ENCODE data around the gene CFAP74.

The CFAP74 gene

GRCh38 chr1:1895456-1896336 is 107.9 kb downstream of the CFAP74 start:
- H3K27ac ChIP-seq (ENCODE audit: low read depth, low read length) = no peak overlapping the region
- H3K36me3 ChIP-seq (ENCODE audit: control insufficient read depth in 1 of 2, insufficient read depth in 2 of 2, low read length in 2 of 2) = no peaks in the 10 kb centered on the region
- peaks cover 3% of the 10 kb centered on the region for H3K9me3 ChIP-seq (ENCODE audit: insufficient read depth, low read depth, low read length)
- H3K4ac ChIP-seq (ENCODE audit: low read depth, low read length) = no peak overlapping the region
- H3K4me1 ChIP-seq (ENCODE audit: control insufficient read depth in 1 of 2, insufficient read depth in 2 of 2, low read length in 2 of 2) = peaks cover 6 to 17% of the 10 kb centered on the region in 2 experiments
- WGBS (ENCODE audit: extremely low coverage, insufficient coverage, insufficient read length) = no CpG with 5 or more reads among the region's 14 CpGs
- DNase-seq = no peak
- H2BK120ac ChIP-seq (ENCODE audit: insufficient read depth, low read length, poor library complexity) = no peak overlapping the region
- H4K91ac ChIP-seq (ENCODE audit: low read depth, low read length) = no peak overlapping the region
- H3K79me2 ChIP-seq (ENCODE audit: control insufficient read depth, insufficient read depth, low read length, poor library complexity) = peaks cover 2% of the 10 kb centered on the region
- H3K27me3 ChIP-seq (ENCODE audit: insufficient read depth, low read length) = no peaks in the 10 kb centered on the region
- no peak overlapping the region for H2BK12ac ChIP-seq (ENCODE audit: low read length)
- H2BK5ac ChIP-seq (ENCODE audit: low read depth, low read length, poor library complexity) = no peak overlapping the region
- no peak overlapping the region for H4K8ac ChIP-seq (ENCODE audit: low read depth, low read length)
- H3K23ac ChIP-seq (ENCODE audit: low read length) = peak overlapping the region; percentile 11
- peaks cover 6% of the 10 kb centered on the region for H3K79me1 ChIP-seq (ENCODE audit: low read length)
- no peak overlapping the region for H3K4me3 ChIP-seq (ENCODE audit: low read depth, low read length)
- H3K4me2 ChIP-seq (ENCODE audit: low read length) = no peak overlapping the region
- H3K9ac ChIP-seq (ENCODE audit: low read length) = no peak overlapping the region
- no peak overlapping the region for H2AK5ac ChIP-seq (ENCODE audit: low read length)
- no peak overlapping the region for H4K12ac ChIP-seq (ENCODE audit: low read depth, low read length)
- no peak overlapping the region for H3K14ac ChIP-seq (ENCODE audit: low read length)
- H3K18ac ChIP-seq (ENCODE audit: low read length) = no peak overlapping the region
- H2AFZ ChIP-seq (ENCODE audit: insufficient read depth, low read length, poor library complexity) = no peak overlapping the region

- no CpG with 5 or more reads among the region's 10 CpGs for WGBS (ENCODE audit: extremely low coverage, insufficient coverage, insufficient read length)
Measured at GRCh38 chr1:1895060-1895418, 108.5 kb downstream of the CFAP74 start.

GRCh38 chr1:1894354-1895059 is 109.1 kb downstream of the CFAP74 start:
- peaks cover 13% of the 10 kb centered on the region for H3K79me1 ChIP-seq (ENCODE audit: low read length)
- no peak overlapping the region for H2AK5ac ChIP-seq (ENCODE audit: low read length)
- H3K79me2 ChIP-seq (ENCODE audit: control insufficient read depth, insufficient read depth, low read length, poor library complexity) = peaks cover 11% of the 10 kb centered on the region
- H4K8ac ChIP-seq (ENCODE audit: low read depth, low read length) = no peak overlapping the region
- no peak overlapping the region for H3K9ac ChIP-seq (ENCODE audit: low read length)
- no peak overlapping the region for H3K14ac ChIP-seq (ENCODE audit: low read length)
- no peak overlapping the region for H3K18ac ChIP-seq (ENCODE audit: low read length)
- peaks cover 3% of the 10 kb centered on the region for H3K9me3 ChIP-seq (ENCODE audit: insufficient read depth, low read depth, low read length)
- no peak overlapping the region for H4K91ac ChIP-seq (ENCODE audit: low read depth, low read length)
- H3K27me3 ChIP-seq (ENCODE audit: insufficient read depth, low read length) = no peaks in the 10 kb centered on the region
- no peak overlapping the region for H3K4me3 ChIP-seq (ENCODE audit: low read depth, low read length)
- H3K27ac ChIP-seq (ENCODE audit: low read depth, low read length) = no peak overlapping the region
- no peak overlapping the region for H2BK5ac ChIP-seq (ENCODE audit: low read depth, low read length, poor library complexity)
- no peak overlapping the region for H2AFZ ChIP-seq (ENCODE audit: insufficient read depth, low read length, poor library complexity)
- no peak overlapping the region for H3K23ac ChIP-seq (ENCODE audit: low read length)
- H2BK12ac ChIP-seq (ENCODE audit: low read length) = no peak overlapping the region
- H3K4ac ChIP-seq (ENCODE audit: low read depth, low read length) = no peak overlapping the region
- WGBS (ENCODE audit: extremely low coverage, insufficient coverage, insufficient read length) = no CpG with 5 or more reads among the region's 14 CpGs
- H2BK120ac ChIP-seq (ENCODE audit: insufficient read depth, low read length, poor library complexity) = no peak overlapping the region
- H4K12ac ChIP-seq (ENCODE audit: low read depth, low read length) = no peak overlapping the region
- peaks cover 6 to 17% of the 10 kb centered on the region in 2 experiments for H3K4me1 ChIP-seq (ENCODE audit: control insufficient read depth in 1 of 2, insufficient read depth in 2 of 2, low read length in 2 of 2)
- H3K36me3 ChIP-seq (ENCODE audit: control insufficient read depth in 1 of 2, insufficient read depth in 2 of 2, low read length in 2 of 2) = no peaks in the 10 kb centered on the region
- DNase-seq = no peak
- H3K4me2 ChIP-seq (ENCODE audit: low read length) = no peak overlapping the region

More at GRCh38 chr1:1895060-1895418, 108.5 kb downstream of the CFAP74 start:
- Histone ChIP-seq H2AFZ (ENCODE audit: insufficient read depth, low read length, poor library complexity) (no peak overlapping the region), H3K27me3 (ENCODE audit: insufficient read depth, low read length) (no peaks in the 10 kb centered on the region), H3K9ac (ENCODE audit: low read length) (no peak overlapping the region), H4K12ac (ENCODE audit: low read depth, low read length) (no peak overlapping the region), H3K79me1 (ENCODE audit: low read length) (peaks cover 9% of the 10 kb centered on the region), H3K27ac (ENCODE audit: low read depth, low read length) (no peak overlapping the region), H3K4me3 (ENCODE audit: low read depth, low read length) (no peak overlapping the region), H2BK120ac (ENCODE audit: insufficient read depth, low read length, poor library complexity) (no peak overlapping the region), H2AK5ac (ENCODE audit: low read length) (no peak overlapping the region), H2BK5ac (ENCODE audit: low read depth, low read length, poor library complexity) (no peak overlapping the region), H3K4me2 (ENCODE audit: low read length) (no peak overlapping the region), H3K4ac (ENCODE audit: low read depth, low read length) (no peak overlapping the region), H3K23ac (ENCODE audit: low read length) (no peak overlapping the region), H3K36me3 (ENCODE audit: control insufficient read depth in 1 of 2, insufficient read depth in 2 of 2, low read length in 2 of 2) (no peaks in the 10 kb centered on the region), H3K79me2 (ENCODE audit: control insufficient read depth, insufficient read depth, low read length, poor library complexity) (peaks cover 7% of the 10 kb centered on the region), H4K8ac (ENCODE audit: low read depth, low read length) (no peak overlapping the region), H3K4me1 (ENCODE audit: control insufficient read depth in 1 of 2, insufficient read depth in 2 of 2, low read length in 2 of 2) (peaks cover 6 to 17% of the 10 kb centered on the region in 2 experiments), H3K14ac (ENCODE audit: low read length) (no peak overlapping the region), H2BK12ac (ENCODE audit: low read length) (no peak overlapping the region), H4K91ac (ENCODE audit: low read depth, low read length) (no peak overlapping the region), H3K9me3 (ENCODE audit: insufficient read depth, low read depth, low read length) (peaks cover 3% of the 10 kb centered on the region), H3K18ac (ENCODE audit: low read length) (no peak overlapping the region)
- DNase-seq = no peak

- Histone ChIP-seq H2AK5ac (ENCODE audit: low read length) (no peak overlapping the region), H3K79me1 (ENCODE audit: low read length) (peaks cover 13% of the 10 kb centered on the region), H2BK12ac (ENCODE audit: low read length) (no peak overlapping the region), H3K27ac (ENCODE audit: low read depth, low read length) (no peak overlapping the region), H3K14ac (ENCODE audit: low read length) (no peak overlapping the region), H3K9me3 (ENCODE audit: insufficient read depth, low read depth, low read length) (peaks cover 3% of the 10 kb centered on the region), H3K4me3 (ENCODE audit: low read depth, low read length) (no peak overlapping the region), H4K8ac (ENCODE audit: low read depth, low read length) (no peak overlapping the region), H3K4me2 (ENCODE audit: low read length) (no peak overlapping the region), H3K79me2 (ENCODE audit: control insufficient read depth, insufficient read depth, low read length, poor library complexity) (peaks cover 13% of the 10 kb centered on the region), H3K36me3 (ENCODE audit: control insufficient read depth in 1 of 2, insufficient read depth in 2 of 2, low read length in 2 of 2) (no peaks in the 10 kb centered on the region), H2BK5ac (ENCODE audit: low read depth, low read length, poor library complexity) (no peak overlapping the region), H3K18ac (ENCODE audit: low read length) (no peak overlapping the region), H3K4ac (ENCODE audit: low read depth, low read length) (no peak overlapping the region), H4K91ac (ENCODE audit: low read depth, low read length) (no peak overlapping the region), H3K9ac (ENCODE audit: low read length) (no peak overlapping the region), H2AFZ (ENCODE audit: insufficient read depth, low read length, poor library complexity) (no peak overlapping the region), H3K27me3 (ENCODE audit: insufficient read depth, low read length) (no peaks in the 10 kb centered on the region), H3K23ac (ENCODE audit: low read length) (no peak overlapping the region), H3K4me1 (ENCODE audit: control insufficient read depth in 1 of 2, insufficient read depth in 2 of 2, low read length in 2 of 2) (peaks cover 6 to 17% of the 10 kb centered on the region in 2 experiments), H4K12ac (ENCODE audit: low read depth, low read length) (no peak overlapping the region), H2BK120ac (ENCODE audit: insufficient read depth, low read length, poor library complexity) (no peak overlapping the region)
- DNase-seq = no peak
- WGBS (ENCODE audit: extremely low coverage, insufficient coverage, insufficient read length) = no CpG with 5 or more reads among the region's 2 CpGs
Measured at GRCh38 chr1:1893997-1894353, 109.6 kb downstream of the CFAP74 start.

Data from trophoblast cell (in vitro differentiated cells and primary cell).